SK-N-SH treated with all-trans-retinoic acid at 6 μM for 48 hours (cell line): ENCODE data around the gene MTHFD2L.

ENCODE experiments used
- ATAC-seq: fragments of 200-7000 bp; cut with Tn5 transposase; 3 replicates; pipeline ENCODE4 v1.9.1; 2020; ENCODE audit warnings: mild to moderate bottlenecking, moderate library complexity
- ARNTL ChIP-seq: fragments of 450-650 bp; formaldehyde crosslinking; IDR thresholded peaks from 2 replicates; pipeline ENCODE4 v1.5.0; 2020; ENCODE audit warnings: low read depth, mild to moderate bottlenecking, moderate library complexity, borderline replicate concordance
- BACH2 ChIP-seq: fragments of 250-450 bp; sonication (Bioruptor Pico); IDR thresholded peaks from 2 replicates; pipeline ENCODE4 v1.9.0; 2021; ENCODE audit warnings: mild to moderate bottlenecking, borderline replicate concordance
- ESRRG ChIP-seq: fragments of 250-450 bp; sonication (Bioruptor Pico); IDR thresholded peaks from 2 replicates; pipeline ENCODE4 v1.6.1; 2021; ENCODE audit warnings: mild to moderate bottlenecking
- GLIS3 ChIP-seq: fragments of 250-450 bp; sonication (Bioruptor Pico); IDR thresholded peaks from 2 replicates; pipeline ENCODE4 v1.5.0; 2020; ENCODE audit warnings: mild to moderate bottlenecking, moderate library complexity
- OSR1 ChIP-seq: fragments of 250-450 bp; sonication (Bioruptor Pico); IDR thresholded peaks from 2 replicates; pipeline ENCODE4 v1.8.0; 2022; ENCODE audit warnings: moderate library complexity, mild to moderate bottlenecking, inconsistent platforms
- PPARA ChIP-seq: fragments of 250-450 bp; sonication (Bioruptor Pico); IDR thresholded peaks from 2 replicates; pipeline ENCODE4 v1.5.0; 2020; ENCODE audit warnings: mild to moderate bottlenecking, borderline replicate concordance
- RARB ChIP-seq: fragments of 250-450 bp; sonication (Bioruptor Pico); IDR thresholded peaks from 2 replicates; pipeline ENCODE4 v1.8.0; 2021; ENCODE audit warnings: mild to moderate bottlenecking, moderate library complexity
- SNAI2 ChIP-seq: fragments of 250-450 bp; sonication (Bioruptor Pico); IDR thresholded peaks from 2 replicates; pipeline ENCODE4 v1.5.0; 2020; ENCODE audit warnings: mild to moderate bottlenecking, moderate library complexity
- TCF4 ChIP-seq: fragments of 250-450 bp; sonication (Bioruptor Pico); IDR thresholded peaks from 2 replicates; pipeline ENCODE4 v1.8.0; 2021; ENCODE audit warnings: mild to moderate bottlenecking, moderate library complexity, borderline replicate concordance
- ZC3H10 ChIP-seq: fragments of 250-450 bp; sonication (Bioruptor Pico); IDR thresholded peaks from 2 replicates; pipeline ENCODE4 v1.5.1; 2021; ENCODE audit warnings: mild to moderate bottlenecking, moderate library complexity
- ZFP3 ChIP-seq: fragments of 250-450 bp; sonication (Bioruptor Pico); IDR thresholded peaks from 2 replicates; pipeline ENCODE4 v1.5.0; 2020; ENCODE audit warnings: mild to moderate bottlenecking, moderate library complexity
- ZFP30 ChIP-seq: fragments of 450-650 bp; formaldehyde crosslinking; IDR thresholded peaks from 2 replicates; pipeline ENCODE4 v1.5.0; 2022; ENCODE audit warnings: mild to moderate bottlenecking, moderate library complexity
- ZNF565 ChIP-seq: fragments of 450-650 bp; formaldehyde crosslinking; conservative IDR thresholded peaks from 2 replicates; pipeline ENCODE4 v1.5.0; 2020; ENCODE audit warnings: low read depth, mild to moderate bottlenecking, moderate library complexity
- ZNF70 ChIP-seq: fragments of 450-650 bp; formaldehyde crosslinking; IDR thresholded peaks from 2 replicates; pipeline ENCODE4 v1.5.0; 2020; ENCODE audit warnings: mild to moderate bottlenecking, moderate library complexity
- ZNF8 ChIP-seq: fragments of 450-650 bp; formaldehyde crosslinking; IDR thresholded peaks from 2 replicates; pipeline ENCODE4 v1.5.0; 2020; ENCODE audit warnings: mild to moderate bottlenecking, moderate library complexity
- TF ChIP-seq, protein P1 (sequence below): fragments of 250-450 bp; sonication (Bioruptor Pico); IDR thresholded peaks from 2 replicates; pipeline ENCODE4 v1.5.1; 2021; ENCODE audit warnings: mild to moderate bottlenecking, moderate library complexity
- TF ChIP-seq, protein P2 (sequence below): fragments of 250-450 bp; sonication (Bioruptor Pico); IDR thresholded peaks from 2 replicates; pipeline ENCODE4 v1.8.0; 2021; ENCODE audit warnings: low read depth, mild to moderate bottlenecking, moderate library complexity, borderline replicate concordance
- TF ChIP-seq, protein P3 (sequence below): fragments of 250-450 bp; sonication (Bioruptor Pico); IDR thresholded peaks from 2 replicates; pipeline ENCODE4 v1.5.1; 2020; ENCODE audit warnings: low read depth, mild to moderate bottlenecking, moderate library complexity
- TF ChIP-seq, protein P4 (sequence below): fragments of 250-450 bp; sonication (Bioruptor Pico); IDR thresholded peaks from 2 replicates; pipeline ENCODE4 v1.8.0; 2020; ENCODE audit warnings: mild to moderate bottlenecking, moderate library complexity, borderline replicate concordance

Gene MTHFD2L

DNA sequence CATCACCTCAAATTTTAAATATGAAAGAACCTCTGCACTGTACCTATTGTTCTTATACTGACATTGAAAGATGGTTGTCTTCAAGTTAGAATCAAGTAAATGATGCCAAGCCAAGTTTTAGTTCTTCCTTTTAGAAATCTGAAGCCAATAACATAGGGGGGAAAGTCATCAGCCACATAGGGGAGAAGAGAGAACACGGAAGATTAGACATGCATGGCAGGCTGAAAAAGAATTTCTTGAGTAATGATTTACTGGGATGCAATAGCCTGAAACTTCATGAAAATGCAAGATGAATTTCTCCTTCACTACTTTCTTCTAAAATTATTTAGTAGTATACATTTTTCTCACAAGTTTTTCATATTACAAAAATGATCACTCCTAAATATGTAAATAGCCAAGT lies 136.8 kb downstream of the MTHFD2L start:
- TF ChIP-seq TCF4 (CRISPR knock-in tag), result no peak
- TF ChIP-seq, protein P1, sequence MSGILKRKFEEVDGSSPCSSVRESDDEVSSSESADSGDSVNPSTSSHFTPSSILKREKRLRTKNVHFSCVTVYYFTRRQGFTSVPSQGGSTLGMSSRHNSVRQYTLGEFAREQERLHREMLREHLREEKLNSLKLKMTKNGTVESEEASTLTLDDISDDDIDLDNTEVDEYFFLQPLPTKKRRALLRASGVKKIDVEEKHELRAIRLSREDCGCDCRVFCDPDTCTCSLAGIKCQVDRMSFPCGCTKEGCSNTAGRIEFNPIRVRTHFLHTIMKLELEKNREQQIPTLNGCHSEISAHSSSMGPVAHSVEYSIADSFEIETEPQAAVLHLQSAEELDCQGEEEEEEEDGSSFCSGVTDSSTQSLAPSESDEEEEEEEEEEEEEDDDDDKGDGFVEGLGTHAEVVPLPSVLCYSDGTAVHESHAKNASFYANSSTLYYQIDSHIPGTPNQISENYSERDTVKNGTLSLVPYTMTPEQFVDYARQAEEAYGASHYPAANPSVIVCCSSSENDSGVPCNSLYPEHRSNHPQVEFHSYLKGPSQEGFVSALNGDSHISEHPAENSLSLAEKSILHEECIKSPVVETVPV, result no peak
- TF ChIP-seq, protein P2, sequence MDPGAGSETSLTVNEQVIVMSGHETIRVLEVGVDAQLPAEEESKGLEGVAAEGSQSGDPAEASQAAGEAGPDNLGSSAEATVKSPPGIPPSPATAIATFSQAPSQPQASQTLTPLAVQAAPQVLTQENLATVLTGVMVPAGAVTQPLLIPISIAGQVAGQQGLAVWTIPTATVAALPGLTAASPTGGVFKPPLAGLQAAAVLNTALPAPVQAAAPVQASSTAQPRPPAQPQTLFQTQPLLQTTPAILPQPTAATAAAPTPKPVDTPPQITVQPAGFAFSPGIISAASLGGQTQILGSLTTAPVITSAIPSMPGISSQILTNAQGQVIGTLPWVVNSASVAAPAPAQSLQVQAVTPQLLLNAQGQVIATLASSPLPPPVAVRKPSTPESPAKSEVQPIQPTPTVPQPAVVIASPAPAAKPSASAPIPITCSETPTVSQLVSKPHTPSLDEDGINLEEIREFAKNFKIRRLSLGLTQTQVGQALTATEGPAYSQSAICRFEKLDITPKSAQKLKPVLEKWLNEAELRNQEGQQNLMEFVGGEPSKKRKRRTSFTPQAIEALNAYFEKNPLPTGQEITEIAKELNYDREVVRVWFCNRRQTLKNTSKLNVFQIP (CRISPR knock-in tag), result no peak
- no peak for TF ChIP-seq ESRRG (CRISPR knock-in tag)

DNA sequence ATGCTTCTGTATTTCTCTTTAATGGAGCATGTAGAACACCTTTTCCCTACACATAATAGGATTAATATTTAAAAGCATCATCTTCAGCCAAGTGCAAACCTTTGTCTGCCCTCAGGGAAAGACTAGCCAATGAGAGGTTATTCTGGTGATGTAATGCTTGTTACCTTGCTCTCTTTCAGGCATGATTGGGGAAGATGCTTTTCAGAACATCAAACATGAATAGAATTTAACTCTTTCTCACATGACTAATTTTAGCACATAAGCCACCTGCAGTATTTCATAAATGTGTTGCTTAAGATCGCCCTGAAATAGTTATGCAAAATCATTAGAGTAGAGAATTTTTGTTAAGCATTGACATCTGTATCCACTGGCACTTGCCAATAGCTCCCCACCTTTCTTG lies 139.6 kb downstream of the MTHFD2L start:
- TF ChIP-seq, protein P2 (CRISPR knock-in tag), result no peak
- TF ChIP-seq OSR1 (no peak), ZNF8 (CRISPR knock-in tag) (no peak)
- ATAC-seq, result no peak

More for the DNA sequence above, 136.8 kb downstream of the MTHFD2L start:
- no peak for ATAC-seq

DNA sequence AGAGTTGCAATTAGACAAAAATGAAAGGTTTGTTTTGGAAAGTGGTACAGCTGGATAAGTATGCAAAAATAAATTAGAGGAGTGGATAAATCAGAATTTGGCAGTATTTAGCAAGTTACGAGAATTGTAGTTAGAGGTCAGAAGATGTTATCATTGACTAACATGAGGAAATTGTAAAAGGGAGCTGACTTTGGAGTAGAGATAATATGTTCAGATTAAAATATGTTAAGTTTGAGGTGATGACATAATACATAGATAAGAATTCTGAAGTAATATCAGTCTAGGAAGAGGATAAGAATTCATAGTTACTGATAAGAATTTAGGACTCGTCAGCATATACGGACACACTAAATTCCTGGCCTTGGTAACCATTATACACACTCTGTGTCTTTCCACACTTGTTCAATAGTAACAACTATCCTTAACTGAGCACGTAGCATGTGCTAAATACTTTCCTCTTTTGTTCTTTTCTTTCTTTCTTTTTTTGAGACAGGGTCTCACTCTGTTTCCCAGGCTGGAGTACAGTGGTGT lies 146.2 kb downstream of the MTHFD2L start:
- no peak for TF ChIP-seq OSR1
- TF ChIP-seq, protein P2 (CRISPR knock-in tag), result no peak
- TF ChIP-seq, protein P3, sequence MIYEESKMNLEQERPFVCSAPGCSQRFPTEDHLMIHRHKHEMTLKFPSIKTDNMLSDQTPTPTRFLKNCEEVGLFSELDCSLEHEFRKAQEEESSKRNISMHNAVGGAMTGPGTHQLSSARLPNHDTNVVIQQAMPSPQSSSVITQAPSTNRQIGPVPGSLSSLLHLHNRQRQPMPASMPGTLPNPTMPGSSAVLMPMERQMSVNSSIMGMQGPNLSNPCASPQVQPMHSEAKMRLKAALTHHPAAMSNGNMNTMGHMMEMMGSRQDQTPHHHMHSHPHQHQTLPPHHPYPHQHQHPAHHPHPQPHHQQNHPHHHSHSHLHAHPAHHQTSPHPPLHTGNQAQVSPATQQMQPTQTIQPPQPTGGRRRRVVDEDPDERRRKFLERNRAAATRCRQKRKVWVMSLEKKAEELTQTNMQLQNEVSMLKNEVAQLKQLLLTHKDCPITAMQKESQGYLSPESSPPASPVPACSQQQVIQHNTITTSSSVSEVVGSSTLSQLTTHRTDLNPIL (CRISPR knock-in tag), result no peak
- TF ChIP-seq, all 23 proteins: peak for 0
- ATAC-seq, result no peak

DNA sequence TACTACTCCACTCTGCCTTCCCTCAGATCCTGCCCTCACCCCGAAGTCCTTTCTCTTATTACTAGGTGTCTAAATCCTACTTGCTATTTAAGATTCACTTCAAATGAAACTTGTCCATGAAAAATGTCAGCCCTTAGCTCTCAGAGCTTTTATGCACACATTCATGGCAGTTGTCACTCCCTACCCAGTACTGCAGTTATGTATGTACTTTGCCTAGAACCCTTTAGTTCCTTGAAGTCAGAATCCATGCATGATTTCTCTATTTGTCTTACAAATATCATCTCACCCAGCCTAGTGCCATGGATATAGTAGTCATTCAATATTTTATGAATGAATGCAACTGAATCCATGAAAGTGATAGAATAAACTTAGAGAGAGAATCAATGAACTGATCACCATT lies 147.1 kb downstream of the MTHFD2L start:
- TF ChIP-seq SNAI2 (CRISPR knock-in tag) (no peak), ZC3H10 (no peak)
- TF ChIP-seq, protein P2 (CRISPR knock-in tag), result no peak
- no peak for ATAC-seq

DNA sequence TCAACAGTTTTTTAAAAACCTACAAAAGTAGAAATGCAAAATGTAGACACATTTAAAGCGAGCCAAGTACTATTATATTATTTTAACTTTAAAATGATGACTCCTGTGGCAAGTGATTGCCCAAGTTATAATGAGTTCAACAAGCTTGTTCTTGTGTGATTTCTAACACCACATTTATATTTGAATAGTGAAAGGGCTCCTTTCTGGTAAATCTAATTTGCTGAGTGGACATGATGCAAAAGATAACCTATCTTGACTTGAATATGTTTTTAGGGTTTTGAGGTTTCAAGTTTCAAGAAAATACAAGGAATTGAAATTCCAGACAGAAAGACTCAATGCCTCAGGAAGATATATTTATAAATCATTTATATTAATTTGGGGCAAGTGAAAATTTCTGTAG lies 149.3 kb downstream of the MTHFD2L start:
- ATAC-seq, result no peak
- TF ChIP-seq RARB (CRISPR knock-in tag) (no peak), ZNF8 (CRISPR knock-in tag) (no peak), ARNTL (no peak), ZC3H10 (no peak), ZFP3 (CRISPR knock-in tag) (no peak), PPARA (CRISPR knock-in tag) (no peak), ESRRG (CRISPR knock-in tag) (no peak), TCF4 (CRISPR knock-in tag) (no peak), OSR1 (no peak), GLIS3 (CRISPR knock-in tag) (no peak), ZFP30 (CRISPR knock-in tag) (no peak), BACH2 (CRISPR knock-in tag) (no peak), ZNF565 (no peak), ZNF70 (CRISPR knock-in tag) (no peak)
- TF ChIP-seq, protein P1, result no peak
- TF ChIP-seq, protein P3 (CRISPR knock-in tag), result no peak
- TF ChIP-seq, protein P4, sequence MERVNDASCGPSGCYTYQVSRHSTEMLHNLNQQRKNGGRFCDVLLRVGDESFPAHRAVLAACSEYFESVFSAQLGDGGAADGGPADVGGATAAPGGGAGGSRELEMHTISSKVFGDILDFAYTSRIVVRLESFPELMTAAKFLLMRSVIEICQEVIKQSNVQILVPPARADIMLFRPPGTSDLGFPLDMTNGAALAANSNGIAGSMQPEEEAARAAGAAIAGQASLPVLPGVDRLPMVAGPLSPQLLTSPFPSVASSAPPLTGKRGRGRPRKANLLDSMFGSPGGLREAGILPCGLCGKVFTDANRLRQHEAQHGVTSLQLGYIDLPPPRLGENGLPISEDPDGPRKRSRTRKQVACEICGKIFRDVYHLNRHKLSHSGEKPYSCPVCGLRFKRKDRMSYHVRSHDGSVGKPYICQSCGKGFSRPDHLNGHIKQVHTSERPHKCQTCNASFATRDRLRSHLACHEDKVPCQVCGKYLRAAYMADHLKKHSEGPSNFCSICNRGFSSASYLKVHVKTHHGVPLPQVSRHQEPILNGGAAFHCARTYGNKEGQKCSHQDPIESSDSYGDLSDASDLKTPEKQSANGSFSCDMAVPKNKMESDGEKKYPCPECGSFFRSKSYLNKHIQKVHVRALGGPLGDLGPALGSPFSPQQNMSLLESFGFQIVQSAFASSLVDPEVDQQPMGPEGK (CRISPR knock-in tag), result no peak
